Testis (tissue), 2 donors: Measurements from ENCODE around the gene SLFN5.

Experiments
- CTCF ChIP-seq, 3 experiments: fragments of 450-650 bp in 2 of 3; fragments of 200-600 bp in 1 of 3; sonication (generic) in 1 of 3; IDR thresholded peaks; one replicate each; pipeline ENCODE4 v1.5.1; 2016 to 2019; ENCODE audit warnings: antibody characterized with exemption in 3 of 3, mild to moderate bottlenecking in 2 of 3, moderate library complexity in 1 of 3
- POLR2A ChIP-seq: fragments of 450-650 bp; IDR thresholded peaks from one replicate; pipeline ENCODE4 v1.6.1; 2017; ENCODE audit warnings: antibody characterized with exemption, mild to moderate bottlenecking, moderate library complexity

GRCh38 chr17:35294756-35295155, 51.9 kb downstream of the SLFN5 start:
- TF ChIP-seq CTCF (IDR thresholded peaks at IDR 0.05) (no peak), POLR2A (no peak)
